Central memory CD8-positive, alpha-beta T cell (primary cell): ENCODE data around the gene TMEM213.
A peak's percentile ranks its signal among the peaks of the same experiment; 100 is the strongest.

ENCODE experiments used
- ATAC-seq: fragments of 150-1000 bp; cut with Tn5 transposase; replicated peaks from 2 replicates; pipeline ENCODE4 v1.10.0; 2022; ENCODE audit warnings: mild to moderate bottlenecking, moderate FRiP score, moderate number of reproducible peaks; ENCODE audit not compliant: poor library complexity, severe bottlenecking; ENCODE audit errors: extremely low read depth
- DNase-seq, 2 donors: peaks; one replicate each; pipeline ENCODE4 v3.0.0; 2021; ENCODE audit warnings: low spot score in 2 of 2
- H3K27ac Mint-ChIP-seq: one replicate; pipeline ENCODE4 v1.8.0; 2022; ENCODE audit warnings: low read depth, mild to moderate bottlenecking, moderate library complexity, mixed read lengths
- H3K27me3 Mint-ChIP-seq: one replicate; pipeline ENCODE4 v1.8.0; 2022; ENCODE audit warnings: mixed read lengths
- H3K36me3 Mint-ChIP-seq: one replicate; pipeline ENCODE4 v1.8.0; 2022; ENCODE audit warnings: mild to moderate bottlenecking, moderate library complexity, mixed read lengths; ENCODE audit not compliant: insufficient read depth
- H3K4me1 Mint-ChIP-seq: one replicate; pipeline ENCODE4 v1.8.0; 2022; ENCODE audit warnings: mixed read lengths
- H3K4me3 Mint-ChIP-seq: one replicate; pipeline ENCODE4 v1.8.0; 2022; ENCODE audit warnings: mild to moderate bottlenecking, moderate library complexity, mixed read lengths
- H3K9me3 Mint-ChIP-seq: one replicate; pipeline ENCODE4 v1.8.0; 2022; ENCODE audit warnings: mixed read lengths

Gene TMEM213

DNA sequence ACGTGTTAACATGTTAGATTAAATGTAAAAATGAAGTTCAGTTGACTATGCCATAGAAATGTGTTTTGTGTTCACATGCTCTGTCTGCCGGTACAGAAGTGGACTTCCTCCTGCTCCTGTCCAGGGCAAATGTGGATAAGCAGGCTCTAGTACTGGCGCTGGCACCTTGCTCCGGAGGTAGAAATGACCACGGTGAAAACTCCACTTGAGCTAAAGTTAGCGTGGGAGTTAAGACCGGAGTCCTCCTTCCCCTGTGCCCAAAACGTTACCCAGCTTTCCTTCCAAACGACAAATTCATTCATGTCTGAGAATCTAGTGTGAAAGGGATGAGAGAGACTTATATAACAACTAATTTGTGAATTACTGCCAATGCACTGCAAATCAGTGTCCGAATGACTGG, 35.2 kb downstream of the TMEM213 start:
- ATAC-seq, result no peak
- H3K4me3 Mint-ChIP-seq, result no peak overlapping the region
- H3K4me1 Mint-ChIP-seq, result peaks cover 5% of the 10 kb centered on the region
- no peaks in the 10 kb centered on the region for H3K36me3 Mint-ChIP-seq
- DNase-seq, result no peak
- H3K27me3 Mint-ChIP-seq, result peaks cover 54% of the 10 kb centered on the region
- no peaks in the 10 kb centered on the region for H3K9me3 Mint-ChIP-seq
- H3K27ac Mint-ChIP-seq, result no peak overlapping the region

DNA sequence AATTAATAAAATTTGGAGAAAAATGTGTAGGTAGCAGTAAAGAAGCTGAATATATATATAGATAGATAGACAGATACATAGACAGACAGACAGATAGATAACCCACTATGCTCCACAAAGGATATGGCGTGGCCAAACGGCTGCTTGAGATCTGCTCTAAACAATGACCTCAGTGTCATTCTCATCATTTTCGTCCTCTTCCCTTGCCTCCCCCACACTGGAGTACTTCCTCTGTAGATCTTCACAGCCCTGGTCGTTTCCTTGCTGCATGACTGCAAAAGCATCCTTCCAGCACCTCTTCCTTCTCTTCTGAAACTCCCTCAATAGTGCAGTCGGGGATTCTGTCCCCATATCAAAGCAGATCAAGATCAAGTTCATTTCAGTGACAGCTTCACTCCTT, 35.8 kb downstream of the TMEM213 start:
- ATAC-seq, result no peak
- no peak for DNase-seq
- Mint-ChIP-seq H3K36me3 (no peaks in the 10 kb centered on the region), H3K27me3 (peaks cover 60% of the 10 kb centered on the region), H3K9me3 (no peaks in the 10 kb centered on the region), H3K4me1 (peaks cover 5% of the 10 kb centered on the region), H3K4me3 (no peak overlapping the region), H3K27ac (no peak overlapping the region)

- no peak overlapping the region for H3K27ac Mint-ChIP-seq
- no peaks in the 10 kb centered on the region for H3K9me3 Mint-ChIP-seq
- DNase-seq (no peak), ATAC-seq (peak; percentile 43)
- H3K4me3 Mint-ChIP-seq, result peak overlapping the region; percentile 54
- H3K27me3 Mint-ChIP-seq, result peaks cover 70% of the 10 kb centered on the region
- H3K4me1 Mint-ChIP-seq, result peaks cover 5% of the 10 kb centered on the region
- H3K36me3 Mint-ChIP-seq, result no peaks in the 10 kb centered on the region
Measured at GRCh38 chr7:138834583-138834982, 36.8 kb downstream of the TMEM213 start.

DNA sequence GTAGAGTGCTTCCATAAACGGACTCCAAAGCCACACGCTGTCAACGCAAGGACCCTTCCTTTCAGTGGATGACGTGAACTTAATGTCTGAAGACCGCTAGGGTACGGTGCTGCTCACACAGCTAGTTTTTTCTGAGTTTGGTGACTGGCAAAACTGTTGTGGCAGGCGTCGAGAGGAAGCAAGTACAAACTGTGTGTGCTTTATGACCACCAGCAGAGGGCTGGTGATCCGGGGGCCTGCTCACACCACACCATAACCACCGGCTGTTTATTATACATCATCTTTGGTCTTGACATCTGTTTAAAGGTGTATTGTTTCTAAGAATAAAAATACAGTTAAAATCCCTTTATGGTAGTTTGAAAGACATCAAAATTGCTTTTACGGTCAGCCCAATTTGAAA, 37.3 kb downstream of the TMEM213 start:
- Mint-ChIP-seq H3K27ac (no peak overlapping the region), H3K4me3 (no peak overlapping the region), H3K36me3 (no peaks in the 10 kb centered on the region), H3K9me3 (no peaks in the 10 kb centered on the region), H3K27me3 (peaks cover 75% of the 10 kb centered on the region), H3K4me1 (peaks cover 5% of the 10 kb centered on the region)
- no peak for DNase-seq
- ATAC-seq, result no peak

GRCh38 chr7:138837627-138838026, 39.8 kb downstream of the TMEM213 start:
- no peaks in the 10 kb centered on the region for H3K36me3 Mint-ChIP-seq
- no peak for DNase-seq
- no peaks in the 10 kb centered on the region for H3K9me3 Mint-ChIP-seq
- H3K27ac Mint-ChIP-seq, result no peak overlapping the region
- H3K4me1 Mint-ChIP-seq, result peaks cover 5% of the 10 kb centered on the region
- no peak overlapping the region for H3K4me3 Mint-ChIP-seq
- peaks cover 67% of the 10 kb centered on the region for H3K27me3 Mint-ChIP-seq
- ATAC-seq, result no peak

DNA sequence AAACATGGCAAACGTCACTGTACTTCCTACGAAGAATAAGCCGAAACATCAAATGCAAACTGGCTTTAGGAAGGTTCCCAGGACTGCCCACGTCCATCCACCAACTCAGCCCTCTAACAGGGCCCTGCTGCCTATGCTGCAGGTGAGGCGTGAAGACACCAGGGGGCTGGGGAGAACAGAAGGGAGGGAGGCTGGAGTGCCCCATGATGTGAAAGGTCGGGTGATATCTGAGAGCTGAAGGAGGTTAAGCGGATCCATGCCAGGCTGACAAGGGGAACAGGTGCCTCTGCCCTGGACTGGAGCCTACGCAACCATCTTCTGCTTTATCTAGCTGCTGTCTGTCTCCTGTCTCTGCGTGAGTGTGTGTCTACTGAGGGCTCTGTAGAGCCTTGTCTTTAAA, 40.4 kb downstream of the TMEM213 start:
- Mint-ChIP-seq H3K4me3 (no peak overlapping the region), H3K9me3 (no peaks in the 10 kb centered on the region), H3K27ac (no peak overlapping the region), H3K27me3 (peaks cover 62% of the 10 kb centered on the region), H3K36me3 (no peaks in the 10 kb centered on the region), H3K4me1 (peaks cover 5% of the 10 kb centered on the region)
- ATAC-seq, result no peak
- DNase-seq, result no peak

- Mint-ChIP-seq H3K4me3 (no peak overlapping the region), H3K27ac (no peak overlapping the region), H3K27me3 (peaks cover 35% of the 10 kb centered on the region), H3K4me1 (no peaks in the 10 kb centered on the region), H3K36me3 (no peaks in the 10 kb centered on the region), H3K9me3 (no peaks in the 10 kb centered on the region)
- ATAC-seq, result no peak
- no peak for DNase-seq
Measured at GRCh38 chr7:138842111-138842510, 44.3 kb downstream of the TMEM213 start.

- no peak for ATAC-seq
- Mint-ChIP-seq H3K27ac (no peak overlapping the region), H3K9me3 (no peaks in the 10 kb centered on the region), H3K4me1 (no peaks in the 10 kb centered on the region), H3K27me3 (peaks cover 22% of the 10 kb centered on the region), H3K36me3 (no peaks in the 10 kb centered on the region), H3K4me3 (no peak overlapping the region)
- DNase-seq, result no peak
Measured at GRCh38 chr7:138843632-138844580, 46.1 kb downstream of the TMEM213 start.

- no peaks in the 10 kb centered on the region for H3K4me1 Mint-ChIP-seq
- DNase-seq (no peak), ATAC-seq (no peak)
- H3K36me3 Mint-ChIP-seq, result no peaks in the 10 kb centered on the region
- no peak overlapping the region for H3K4me3 Mint-ChIP-seq
- H3K27ac Mint-ChIP-seq, result no peak overlapping the region
- H3K27me3 Mint-ChIP-seq, result peaks cover 4% of the 10 kb centered on the region
- no peaks in the 10 kb centered on the region for H3K9me3 Mint-ChIP-seq
Measured at GRCh38 chr7:138845711-138846110, 47.9 kb downstream of the TMEM213 start.

- H3K36me3 Mint-ChIP-seq, result no peaks in the 10 kb centered on the region
- H3K27ac Mint-ChIP-seq, result no peak overlapping the region
- peaks cover 10% of the 10 kb centered on the region for H3K27me3 Mint-ChIP-seq
- DNase-seq (no peak), ATAC-seq (no peak)
- H3K4me1 Mint-ChIP-seq, result no peaks in the 10 kb centered on the region
- H3K4me3 Mint-ChIP-seq, result no peak overlapping the region
- no peaks in the 10 kb centered on the region for H3K9me3 Mint-ChIP-seq
Measured at GRCh38 chr7:138848056-138848980, 50.5 kb downstream of the TMEM213 start.

- ATAC-seq, result no peak
- no peaks in the 10 kb centered on the region for H3K36me3 Mint-ChIP-seq
- H3K9me3 Mint-ChIP-seq, result no peaks in the 10 kb centered on the region
Measured at GRCh38 chr7:138849701-138850100, 51.9 kb downstream of the TMEM213 start.

DNA sequence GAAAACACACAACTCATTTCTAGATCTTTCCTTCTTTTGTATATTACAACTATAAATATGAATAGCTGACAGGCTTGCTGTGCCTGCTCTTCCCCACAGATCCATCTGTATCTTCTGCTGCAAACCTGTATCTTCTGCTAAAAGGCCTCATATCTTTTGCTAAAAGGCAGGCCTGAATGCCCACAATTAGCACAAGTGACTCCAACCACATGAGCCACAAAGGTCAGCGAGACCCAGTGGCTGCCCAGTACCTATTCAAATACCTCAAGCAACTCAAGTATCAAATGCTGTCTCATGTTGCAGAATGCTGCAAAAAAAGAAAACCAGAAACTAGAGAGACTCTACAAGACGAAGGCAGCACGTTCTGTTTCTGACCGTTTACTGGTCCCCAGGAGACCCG, 54.7 kb downstream of the TMEM213 start:
- Mint-ChIP-seq H3K36me3 (no peaks in the 10 kb centered on the region), H3K27ac (no peak overlapping the region), H3K4me1 (no peaks in the 10 kb centered on the region), H3K4me3 (no peak overlapping the region), H3K9me3 (peaks cover 5% of the 10 kb centered on the region), H3K27me3 (peaks cover 20% of the 10 kb centered on the region)
- ATAC-seq (no peak), DNase-seq (no peak)

More at GRCh38 chr7:138849701-138850100, 51.9 kb downstream of the TMEM213 start:
- Mint-ChIP-seq H3K4me3 (no peak overlapping the region), H3K4me1 (no peaks in the 10 kb centered on the region), H3K27ac (no peak overlapping the region), H3K27me3 (peaks cover 10% of the 10 kb centered on the region)
- no peak for DNase-seq
